HG02588 (cell line): Measurements from ENCODE around the gene LNX2.

Experiments
- ATAC-seq: cut with Tn5 transposase; IDR thresholded peaks from one replicate; pipeline ENCODE4 v1.9.1; 2021; ENCODE audit warnings: mild to moderate bottlenecking, moderate library complexity; ENCODE audit not compliant: unreplicated experiment

LNX2 gene

GRCh38 chr13:27516103-27516502 lies 104.2 kb downstream of the LNX2 start:
- no peak for ATAC-seq

GRCh38 chr13:27510082-27510481 lies 110.2 kb downstream of the LNX2 start:
- no peak for ATAC-seq

GRCh38 chr13:27508802-27509201 lies 111.5 kb downstream of the LNX2 start:
- no peak for ATAC-seq

- ATAC-seq = no peak
These were observed 114.5 kb downstream of the LNX2 start for GRCh38 chr13:27505792-27506191.

- ATAC-seq = no peak
These were observed 115.5 kb downstream of the LNX2 start for GRCh38 chr13:27504868-27505194.

GRCh38 chr13:27504128-27504867 lies 116.0 kb downstream of the LNX2 start:
- ATAC-seq = no peak

GRCh38 chr13:27500806-27501534 lies 119.4 kb downstream of the LNX2 start:
- no peak for ATAC-seq

- no peak for ATAC-seq
These were observed 122.6 kb downstream of the LNX2 start for GRCh38 chr13:27497563-27498230.

- no peak for ATAC-seq
These were observed 123.6 kb downstream of the LNX2 start for GRCh38 chr13:27496536-27497273.

- no peak for ATAC-seq
These were observed 124.3 kb downstream of the LNX2 start for GRCh38 chr13:27496006-27496405.
